ENCODE measurements around the gene QDPR. TPM values are rescaled to one million over a fixed set of nuclear protein-coding genes. Genes with fewer than 3 reads are reported as not detected.

QDPR gene
- total and polyA plus RNA-seq, 4 experiments from 2014 or later = 21.8 to 46.0 (median 29.9) TPM

DNA sequence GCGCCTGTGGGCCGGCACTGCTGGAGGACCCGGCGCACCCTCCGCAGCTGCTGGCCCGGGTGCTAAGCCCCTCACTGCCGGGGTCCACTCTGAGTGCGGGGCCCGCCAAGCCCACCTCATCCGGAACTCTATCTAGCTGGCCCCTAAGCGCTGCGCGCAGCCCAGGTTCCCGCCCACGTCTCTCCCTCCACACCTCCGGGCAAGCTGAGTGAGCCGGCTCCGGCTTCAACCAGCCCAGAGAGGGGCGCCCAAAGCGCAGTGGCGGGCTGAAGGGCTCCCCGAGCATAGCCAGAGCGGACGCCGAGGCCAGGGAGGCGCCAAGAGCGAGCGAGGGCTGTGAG is 75.2 kb downstream of the QDPR start:
- ChIA-PET POLR2A (ENCODE audit: partially characterized antibody) (no interaction called here), CTCF (ENCODE audit: partially characterized antibody) (interaction anchor here (0.6 kb wide), 1 partner anchor 11 kb away, joined by 3 read pairs; no protein-coding TSS in a partner anchor)
- Mint-ChIP-seq H3K36me3 (no peaks in the 10 kb centered on the region), H3K27ac (no peak overlapping the region), H3K4me3 (no peak overlapping the region), H3K27me3 (peaks cover 0 to 3% of the 10 kb centered on the region in 2 donors), H3K9me3 (peaks cover 0 to 9% (median 0%) of the 10 kb centered on the region in 8 donors), H3K4me1 (no peaks in the 10 kb centered on the region)
- no peaks in the 10 kb centered on the region for H3K4me1 ChIP-seq (ENCODE audit: insufficient read depth, low read length)
- H3K4me3 ChIP-seq (ENCODE audit: low read length in 2 of 2) = no peak overlapping the region
- H3K9me3 ChIP-seq (ENCODE audit: control insufficient read depth in 1 of 2, low read length in 2 of 2) = no peaks in the 10 kb centered on the region
- no peaks in the 10 kb centered on the region for H3K36me3 ChIP-seq (ENCODE audit: insufficient read depth, low read length)
- intact Hi-C loops (cut with micrococcal nuclease) = no loop called here
- H3K27ac ChIP-seq (ENCODE audit: low read depth, low read length) = no peak overlapping the region
- H3K27me3 ChIP-seq (ENCODE audit: insufficient read depth, low read length) = no peaks in the 10 kb centered on the region
- no peak for DNase-seq

Other genes with a start within 250 kb of the QDPR start
- gene CLRN2, start 3.1 kb upstream of the QDPR start, total RNA-seq = not detected
- gene CLRN2, start 3.1 kb upstream of the QDPR start, polyA plus RNA-seq = not detected
- 10 to 100 TPM; 25.6 to 27.6 TPM for gene LAP3, start 65.1 kb upstream of the QDPR start, total RNA-seq
- gene LAP3, start 65.1 kb upstream of the QDPR start, polyA plus RNA-seq = 10 to 100 TPM; 42.6 to 71.3 TPM
- gene MED28, start 102.6 kb upstream of the QDPR start, total RNA-seq = 10 to 100 TPM; 85.4 to 87.0 TPM
- gene MED28, start 102.6 kb upstream of the QDPR start, polyA plus RNA-seq = 10 to 100 TPM; 44.2 to 47.8 TPM